Measurements from ENCODE around the gene RNF130. TPM values are rescaled to one million over a fixed set of nuclear protein-coding genes. Genes with fewer than 3 reads are reported as not detected.

The RNF130 gene
- total and polyA plus RNA-seq, 9 of the 15 experiments (the other 6 are each of a cell fraction or from before 2014, with no cell fraction given): 5.8 to 39.4 (median 27.1) TPM

DNA sequence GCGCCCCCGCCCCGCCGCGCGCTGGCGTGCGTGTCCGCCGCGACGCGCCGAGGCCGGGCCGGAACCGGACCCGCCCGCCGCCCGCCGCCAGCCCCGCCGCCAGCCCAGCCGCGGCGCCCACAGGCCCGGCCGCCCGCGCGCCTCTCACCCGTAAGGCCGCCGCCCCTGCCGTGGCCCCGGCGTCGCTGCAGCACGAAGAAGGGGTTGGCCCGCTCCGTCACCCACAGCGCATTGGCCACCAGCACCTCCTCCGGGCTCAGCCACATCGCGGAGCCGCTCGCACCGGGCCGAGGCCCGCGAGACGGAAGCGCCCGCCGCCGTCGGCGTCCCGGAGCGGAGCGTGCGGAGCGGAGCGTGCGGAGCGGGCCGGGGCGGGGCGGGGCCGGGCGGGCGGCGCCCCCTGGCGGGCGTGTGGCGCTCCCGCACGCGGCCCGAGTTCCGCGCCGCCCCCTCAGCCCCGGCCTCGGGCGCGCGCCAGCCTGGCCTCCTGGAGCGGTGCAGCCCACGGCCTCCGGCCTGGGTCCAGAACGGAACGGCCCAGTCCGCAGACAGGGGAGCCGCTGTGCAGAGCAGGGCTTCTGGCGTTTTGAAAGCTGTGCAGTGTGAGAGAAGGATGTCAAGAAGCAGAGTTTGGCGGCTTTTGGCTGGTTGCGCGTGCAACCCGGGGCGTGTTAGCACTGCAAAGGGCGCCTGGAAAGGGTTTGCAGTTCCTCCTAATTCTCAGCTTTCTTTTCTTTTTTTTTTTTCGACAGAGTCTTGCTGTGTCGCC, 163.8 kb downstream of the RNF130 start, which contains the start of gene TBC1D9B (continued):
- TF ChIP-seq CHD7 (IDR thresholded peaks at IDR 0.05; ENCODE audit: low read depth, low read length) (no peak), ERF (CRISPR knock-in tag; IDR thresholded peaks at IDR 0.05) (no peak), ZNF431 (CRISPR knock-in tag; IDR thresholded peaks at IDR 0.05) (no peak), PTTG1 (tag; IDR thresholded peaks at IDR 0.05; ENCODE audit: low read depth) (no peak), RFX7 (CRISPR knock-in tag; IDR thresholded peaks at IDR 0.05) (no peak), SRF (CRISPR knock-in tag; IDR thresholded peaks at IDR 0.05) (no peak), CGGBP1 (CRISPR knock-in tag; IDR thresholded peaks at IDR 0.05) (no peak), PHF8 (IDR thresholded peaks at IDR 0.05; ENCODE audit: borderline replicate concordance, low read length) (peak; percentile 82; the same call in 1 of the 2 replicates), GABPB2 (CRISPR knock-in tag; conservative IDR thresholded peaks at IDR 0.05) (no peak), CXXC5 (CRISPR knock-in tag; IDR thresholded peaks at IDR 0.05) (peak; percentile 92), CCAR2 (IDR thresholded peaks at IDR 0.05; ENCODE audit: low read depth, low read length) (no peak), TBL1XR1 (IDR thresholded peaks at IDR 0.05; ENCODE audit: low read length in 2 of 2) (no peak), DACH1 (IDR thresholded peaks at IDR 0.05; ENCODE audit: partially characterized antibody) (no peak), DPF2 (IDR thresholded peaks at IDR 0.05) (no peak), FOSL1 (tag; conservative IDR thresholded peaks at IDR 0.05) (no peak), FOXJ3 (CRISPR knock-in tag; IDR thresholded peaks at IDR 0.05) (no peak), CREBBP (IDR thresholded peaks at IDR 0.05; ENCODE audit: low read depth, low read length) (no peak)
